ENCODE data around the gene STK24. TPM values are rescaled to one million over a fixed set of nuclear protein-coding genes. Genes with fewer than 3 reads are reported as not detected.

Gene STK24
- total and polyA plus RNA-seq, 2 donors (not counting 1 experiment from before 2014, with no cell fraction given) = 53.2 to 73.1 TPM

DNA sequence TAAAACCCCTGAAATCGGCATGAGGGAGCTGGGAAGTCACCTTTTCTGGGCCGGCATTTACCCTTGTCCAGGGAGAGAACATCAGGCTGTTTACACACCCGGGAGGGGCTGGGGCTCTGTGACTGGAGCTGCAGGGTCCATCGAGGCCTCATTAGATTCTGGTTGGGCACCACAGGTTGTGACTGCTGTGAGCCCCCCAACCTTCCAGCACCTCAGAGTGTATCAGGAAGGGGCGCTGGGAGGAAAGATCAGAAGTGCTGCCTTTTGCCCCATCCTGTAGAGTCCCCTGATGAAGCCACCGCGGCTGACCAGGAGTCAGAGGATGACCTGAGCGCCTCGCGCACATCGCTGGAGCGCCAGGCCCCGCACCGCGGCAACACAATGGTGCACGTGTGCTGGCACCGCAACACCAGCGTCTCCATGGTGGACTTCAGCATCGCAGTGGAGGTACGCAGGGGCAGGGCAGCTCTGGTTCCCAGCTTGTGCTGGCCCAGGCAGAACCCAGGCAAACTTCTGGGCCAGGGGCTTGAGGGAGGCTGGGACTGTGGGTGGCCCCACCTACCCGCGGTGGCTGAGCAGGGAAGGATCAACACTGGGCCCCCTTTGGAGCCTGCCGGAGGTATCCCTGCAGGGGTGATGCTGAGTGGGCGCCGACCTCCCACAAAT lies 136.4 kb downstream of the STK24 start:
- Histone ChIP-seq H3K4me3 (replicated peaks in 1 of 4; ENCODE audit: control extremely low read depth in 1 of 4, insufficient read depth in 1 of 4, low read depth in 3 of 4, low read length in 4 of 4) (no peak overlapping the region), H3K36me3 (ENCODE audit: control insufficient read depth, insufficient read depth, low read length) (peaks cover 28% of the 10 kb centered on the region), H3K9me3 (ENCODE audit: control insufficient read depth, insufficient read depth, low read depth, low read length) (no peaks in the 10 kb centered on the region), H3K9ac (ENCODE audit: insufficient read depth, low read length) (no peak overlapping the region), H4K20me1 (ENCODE audit: control insufficient read depth, extremely low read depth, insufficient read depth, low read length) (no peaks in the 10 kb centered on the region), H3K4me2 (ENCODE audit: extremely low read depth, insufficient read depth, low read length) (no peak overlapping the region), H3K27me3 (ENCODE audit: control insufficient read depth, insufficient read depth, low read length) (no peaks in the 10 kb centered on the region), H3K27ac (ENCODE audit: insufficient read depth, low read length) (no peak overlapping the region), H3K79me2 (ENCODE audit: control insufficient read depth, insufficient read depth, low read length) (no peaks in the 10 kb centered on the region), H2AFZ (ENCODE audit: low read length) (no peak overlapping the region), H3K4me1 (ENCODE audit: control insufficient read depth, extremely low read depth, insufficient read depth, low read length) (peaks cover 5% of the 10 kb centered on the region)
- TF ChIP-seq, protein P1, sequence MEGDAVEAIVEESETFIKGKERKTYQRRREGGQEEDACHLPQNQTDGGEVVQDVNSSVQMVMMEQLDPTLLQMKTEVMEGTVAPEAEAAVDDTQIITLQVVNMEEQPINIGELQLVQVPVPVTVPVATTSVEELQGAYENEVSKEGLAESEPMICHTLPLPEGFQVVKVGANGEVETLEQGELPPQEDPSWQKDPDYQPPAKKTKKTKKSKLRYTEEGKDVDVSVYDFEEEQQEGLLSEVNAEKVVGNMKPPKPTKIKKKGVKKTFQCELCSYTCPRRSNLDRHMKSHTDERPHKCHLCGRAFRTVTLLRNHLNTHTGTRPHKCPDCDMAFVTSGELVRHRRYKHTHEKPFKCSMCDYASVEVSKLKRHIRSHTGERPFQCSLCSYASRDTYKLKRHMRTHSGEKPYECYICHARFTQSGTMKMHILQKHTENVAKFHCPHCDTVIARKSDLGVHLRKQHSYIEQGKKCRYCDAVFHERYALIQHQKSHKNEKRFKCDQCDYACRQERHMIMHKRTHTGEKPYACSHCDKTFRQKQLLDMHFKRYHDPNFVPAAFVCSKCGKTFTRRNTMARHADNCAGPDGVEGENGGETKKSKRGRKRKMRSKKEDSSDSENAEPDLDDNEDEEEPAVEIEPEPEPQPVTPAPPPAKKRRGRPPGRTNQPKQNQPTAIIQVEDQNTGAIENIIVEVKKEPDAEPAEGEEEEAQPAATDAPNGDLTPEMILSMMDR (conservative IDR thresholded peaks at IDR 0.05 in 1 of 2, IDR thresholded peaks at IDR 0.05 in 1 of 2; ENCODE audit: low read depth in 1 of 2, low read length in 2 of 2) = no peak
- DNase-seq (ENCODE audit: low read depth in 2 of 2) = no peak

DNA sequence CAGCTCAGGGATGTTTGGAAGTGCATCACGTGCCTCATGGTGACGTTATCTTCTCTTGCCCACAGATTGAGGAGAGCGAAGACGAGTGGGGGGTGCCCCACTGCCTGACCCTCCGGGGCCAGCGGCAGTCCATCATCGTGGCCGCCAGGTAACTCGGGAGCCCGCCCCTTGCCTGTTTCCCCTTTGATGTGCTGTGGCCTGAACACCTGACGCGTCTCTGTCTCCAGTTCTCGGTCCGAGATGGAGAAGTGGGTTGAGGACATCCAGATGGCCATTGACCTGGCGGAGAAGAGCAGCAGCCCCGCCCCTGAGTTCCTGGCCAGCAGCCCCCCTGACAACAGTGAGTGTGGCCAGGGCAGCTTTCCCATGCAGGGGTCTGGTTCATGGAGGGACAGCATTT lies 137.0 kb downstream of the STK24 start:
- Histone ChIP-seq H3K4me1 (ENCODE audit: control insufficient read depth, extremely low read depth, insufficient read depth, low read length) (peaks cover 5% of the 10 kb centered on the region), H4K20me1 (ENCODE audit: control insufficient read depth, extremely low read depth, insufficient read depth, low read length) (no peaks in the 10 kb centered on the region), H3K79me2 (ENCODE audit: control insufficient read depth, insufficient read depth, low read length) (no peaks in the 10 kb centered on the region), H3K9ac (ENCODE audit: insufficient read depth, low read length) (no peak overlapping the region), H3K27ac (ENCODE audit: insufficient read depth, low read length) (no peak overlapping the region), H3K27me3 (ENCODE audit: control insufficient read depth, insufficient read depth, low read length) (no peaks in the 10 kb centered on the region), H2AFZ (ENCODE audit: low read length) (no peak overlapping the region), H3K4me3 (replicated peaks in 1 of 4; ENCODE audit: control extremely low read depth in 1 of 4, insufficient read depth in 1 of 4, low read depth in 3 of 4, low read length in 4 of 4) (no peak overlapping the region), H3K9me3 (ENCODE audit: control insufficient read depth, insufficient read depth, low read depth, low read length) (no peaks in the 10 kb centered on the region), H3K4me2 (ENCODE audit: extremely low read depth, insufficient read depth, low read length) (no peak overlapping the region), H3K36me3 (ENCODE audit: control insufficient read depth, insufficient read depth, low read length) (peaks cover 28% of the 10 kb centered on the region)
- no peak for DNase-seq (ENCODE audit: low read depth in 2 of 2)
- no peak for TF ChIP-seq EZH2 (IDR thresholded peaks at IDR 0.05; ENCODE audit: low read length, missing control alignments)
- TF ChIP-seq, protein P1 (conservative IDR thresholded peaks at IDR 0.05 in 1 of 2, IDR thresholded peaks at IDR 0.05 in 1 of 2; ENCODE audit: low read depth in 1 of 2, low read length in 2 of 2) = no peak

DNA sequence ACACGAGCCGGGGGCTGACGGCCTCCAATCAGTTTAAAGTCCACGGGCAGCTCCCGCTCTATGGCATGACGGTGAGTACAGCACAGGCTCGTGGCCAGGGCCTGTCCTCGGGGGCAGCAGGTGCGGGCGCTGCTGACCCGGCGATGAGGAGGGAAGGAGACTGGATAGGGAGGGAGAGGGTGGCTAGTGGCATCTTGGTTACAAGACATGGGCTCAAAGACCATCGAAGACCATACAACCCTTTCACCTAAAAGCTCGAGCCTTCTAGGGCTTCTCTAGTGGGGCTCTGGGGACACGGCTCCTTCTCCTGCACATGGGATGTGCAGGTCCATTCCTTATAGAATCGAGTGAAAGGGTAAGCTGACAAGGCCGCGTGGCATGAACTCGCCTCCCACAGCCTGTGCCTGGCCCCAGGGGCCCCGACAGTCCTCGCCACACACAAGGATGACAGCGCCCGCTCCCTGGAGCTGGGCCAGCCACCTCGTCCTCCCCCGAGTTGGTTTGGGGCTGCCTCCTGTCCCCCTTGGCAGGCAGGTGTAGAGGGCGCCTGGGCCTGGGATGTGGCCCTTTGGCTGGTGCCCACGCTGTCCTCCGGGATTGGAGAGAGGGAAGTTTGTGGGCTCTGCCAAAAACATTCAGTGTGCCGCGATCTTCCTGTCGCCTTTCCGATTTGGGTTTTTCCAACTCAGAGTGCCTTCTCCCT lies 137.6 kb downstream of the STK24 start:
- H2AFZ ChIP-seq (ENCODE audit: low read length) = no peak overlapping the region
- H4K20me1 ChIP-seq (ENCODE audit: control insufficient read depth, extremely low read depth, insufficient read depth, low read length) = no peaks in the 10 kb centered on the region
- no peak for TF ChIP-seq EZH2 (IDR thresholded peaks at IDR 0.05; ENCODE audit: low read length, missing control alignments)
- TF ChIP-seq, protein P1 (conservative IDR thresholded peaks at IDR 0.05 in 1 of 2, IDR thresholded peaks at IDR 0.05 in 1 of 2; ENCODE audit: low read depth in 1 of 2, low read length in 2 of 2) = no peak
- no peak overlapping the region for H3K4me3 ChIP-seq (replicated peaks in 1 of 4; ENCODE audit: control extremely low read depth in 1 of 4, insufficient read depth in 1 of 4, low read depth in 3 of 4, low read length in 4 of 4)
- H3K9me3 ChIP-seq (ENCODE audit: control insufficient read depth, insufficient read depth, low read depth, low read length) = no peaks in the 10 kb centered on the region
- H3K79me2 ChIP-seq (ENCODE audit: control insufficient read depth, insufficient read depth, low read length) = no peaks in the 10 kb centered on the region
- peaks cover 26% of the 10 kb centered on the region for H3K36me3 ChIP-seq (ENCODE audit: control insufficient read depth, insufficient read depth, low read length)
- DNase-seq (ENCODE audit: low read depth in 2 of 2) = no peak
- no peaks in the 10 kb centered on the region for H3K27me3 ChIP-seq (ENCODE audit: control insufficient read depth, insufficient read depth, low read length)
- H3K4me1 ChIP-seq (ENCODE audit: control insufficient read depth, extremely low read depth, insufficient read depth, low read length) = peaks cover 5% of the 10 kb centered on the region
- H3K9ac ChIP-seq (ENCODE audit: insufficient read depth, low read length) = no peak overlapping the region
- no peak overlapping the region for H3K27ac ChIP-seq (ENCODE audit: insufficient read depth, low read length)
- no peak overlapping the region for H3K4me2 ChIP-seq (ENCODE audit: extremely low read depth, insufficient read depth, low read length)
